ENCODE measurements around the gene TRIM64C.
"Not testable (repeated sequence)": the region's sequence is repeated elsewhere in the genome, so short reads cannot be mapped to it uniquely, and the experiment has no call there.

Gene TRIM64C, protein sequence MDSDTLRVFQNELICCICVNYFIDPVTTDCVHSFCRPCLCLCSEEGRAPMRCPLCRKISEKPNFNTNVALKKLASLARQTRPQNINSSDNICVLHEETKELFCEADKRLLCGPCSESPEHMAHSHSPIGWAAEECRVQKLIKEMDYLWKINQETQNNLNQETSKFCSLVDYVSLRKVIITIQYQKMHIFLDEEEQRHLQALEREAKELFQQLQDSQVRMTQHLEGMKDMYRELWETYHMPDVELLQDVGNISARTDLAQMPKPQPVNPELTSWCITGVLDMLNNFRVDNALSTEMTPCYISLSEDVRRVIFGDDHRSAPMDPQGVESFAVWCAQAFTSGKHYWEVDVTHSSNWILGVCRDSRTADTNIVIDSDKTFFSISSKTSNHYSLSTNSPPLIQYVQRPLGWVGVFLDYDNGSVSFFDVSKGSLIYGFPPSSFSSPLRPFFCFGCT

DNA sequence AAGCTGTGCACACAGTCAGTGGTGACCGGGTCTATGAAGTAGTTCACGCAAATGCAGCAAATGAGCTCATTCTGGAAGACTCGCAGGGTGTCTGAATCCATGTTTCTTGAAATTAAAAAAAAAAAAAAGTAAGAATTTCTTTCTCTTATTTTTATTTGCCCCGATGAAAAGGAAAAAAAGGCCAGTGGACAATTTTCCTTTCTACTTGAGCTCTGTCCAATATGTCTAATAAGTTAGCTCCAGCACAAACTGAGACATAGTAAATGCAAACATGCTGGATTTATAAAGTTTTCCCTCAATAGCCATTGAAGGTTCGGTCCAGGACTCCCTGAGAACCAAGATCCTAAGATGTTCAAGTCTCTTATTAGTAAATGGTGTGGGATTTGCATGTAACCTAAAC, at the start of gene TRIM64C:
Gene TRIM64C, minus strand, starts transcription at position 101 of the 400 bp plus-strand sequence. Its CDS starts 0 bp downstream, at position 101.
- DNase-seq = not testable (repeated sequence)

DNA sequence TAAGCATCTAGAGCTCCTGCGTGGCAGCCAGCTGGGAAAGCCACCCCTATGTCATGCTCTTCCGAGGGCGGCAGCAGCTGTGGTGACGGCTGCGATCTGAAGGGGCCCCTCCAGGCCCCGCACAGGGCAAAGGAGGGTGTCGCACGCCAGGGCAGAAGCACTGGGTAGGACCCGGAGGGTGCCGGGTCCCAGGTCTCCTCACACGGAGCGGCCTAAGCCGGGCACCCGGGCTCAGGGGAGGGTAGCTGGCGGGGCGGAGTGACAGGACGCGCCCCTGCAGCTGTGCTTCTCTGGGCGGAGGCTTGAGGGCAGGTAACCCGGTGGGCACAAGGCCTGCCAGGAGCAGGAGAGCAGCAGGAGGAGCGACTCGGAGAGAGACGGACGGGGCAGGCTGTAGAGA, 43.4 kb upstream of the TRIM64C start:
- DNase-seq = not testable (repeated sequence)

DNA sequence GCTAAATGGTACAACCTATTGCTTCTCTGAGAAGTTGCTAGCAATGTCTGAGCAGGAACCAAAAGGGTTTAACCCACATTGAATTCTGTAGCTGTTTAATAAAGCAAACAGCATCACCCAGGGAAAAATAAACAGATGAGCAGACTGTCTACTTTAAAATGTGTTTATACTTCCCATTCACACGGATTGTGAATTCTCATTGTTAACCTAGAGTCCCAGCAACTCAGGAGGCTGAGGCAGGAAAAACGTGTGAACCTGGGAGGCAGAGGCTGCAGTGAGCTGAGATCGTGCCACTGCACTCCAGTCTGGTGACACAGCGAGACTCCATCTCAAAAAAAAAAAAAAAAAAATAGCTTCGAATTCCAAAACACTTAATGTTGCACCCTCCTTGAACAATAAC, 11.0 kb upstream of the TRIM64C start:
- DNase-seq = not testable (repeated sequence)

DNA sequence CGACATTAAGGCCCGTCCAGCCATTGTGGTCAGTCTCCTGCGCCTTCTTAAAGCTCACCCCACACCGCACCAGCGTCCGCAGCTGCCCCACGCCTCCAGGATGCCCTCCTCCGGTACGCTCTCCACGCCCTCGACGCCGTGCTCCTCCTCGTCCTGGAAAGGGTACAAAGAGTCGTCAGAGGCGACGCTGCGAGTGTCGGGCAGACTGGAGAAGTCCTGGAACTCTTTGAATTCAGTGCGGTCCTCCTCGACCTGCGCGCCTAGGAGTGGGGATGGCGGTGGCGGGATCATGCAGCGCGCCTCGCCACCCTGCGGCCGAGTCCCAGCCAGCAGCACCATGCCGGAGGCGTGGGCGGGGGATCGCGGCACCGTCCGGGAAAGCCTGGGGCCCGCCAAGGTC, 9.1 kb downstream of the TRIM64C start:
- DNase-seq = not testable (repeated sequence)

DNA sequence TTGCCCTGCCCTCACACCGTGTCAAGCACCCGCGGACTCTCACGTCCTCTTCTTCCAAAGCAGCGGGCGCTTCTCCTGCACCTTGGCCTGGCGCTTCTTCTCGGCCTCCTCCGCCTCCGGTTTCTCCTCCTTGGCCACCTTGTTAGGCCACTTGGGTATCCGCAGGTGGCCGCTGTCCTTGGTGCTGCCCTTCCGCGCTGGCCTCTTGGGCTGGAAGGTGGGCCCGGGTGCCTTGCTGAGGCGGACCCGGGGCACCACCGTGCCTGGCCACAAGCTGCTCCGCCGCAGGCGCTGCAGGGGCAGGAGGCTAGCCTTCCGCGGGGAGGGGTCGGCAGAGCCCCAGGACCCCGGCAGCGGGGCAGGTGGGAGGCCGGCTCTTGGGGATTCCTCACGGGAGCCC, 10.7 kb downstream of the TRIM64C start:
- DNase-seq = peak; percentile 2

DNA sequence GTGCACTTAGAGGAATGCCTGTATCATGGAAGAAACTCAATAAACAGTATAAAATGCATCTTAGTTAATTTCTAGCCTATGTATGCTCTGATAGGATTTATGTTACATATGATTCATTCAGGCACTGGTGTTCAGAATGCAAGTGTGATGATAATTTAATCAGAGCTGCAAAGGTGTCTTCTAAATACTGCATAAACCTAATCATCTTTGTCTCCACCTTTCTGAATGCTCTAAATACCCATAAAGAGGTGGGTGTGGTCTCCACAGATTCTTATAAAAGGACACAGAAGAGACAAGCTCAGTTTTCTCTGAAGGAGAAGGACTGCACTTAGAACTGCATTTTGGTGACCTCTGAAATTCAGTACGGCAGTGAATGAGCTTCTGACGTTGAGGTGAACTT, 30.4 kb downstream of the TRIM64C start, which contains the start of gene TRIM49B:
Gene TRIM49B, plus strand, starts transcription at position 301 of the 400 bp plus-strand sequence. CDS start 2,777 bp downstream, outside the sequence.
- not testable (repeated sequence) for DNase-seq

All from RPMI8226 (cell line).